Common myeloid progenitor, CD34-positive (primary cell): Measurements from ENCODE around the gene CCDC9B.

Experiments used
- CTCF ChIA-PET: fragments of 350-600 bp; sonication (Branson Sonifier 250); formaldehyde crosslinking; loops from one replicate; lab custom pipeline; 2021; ENCODE audit warnings: antibody characterized with exemption; lab: Charles Lee
- POLR2A ChIA-PET: fragments of 350-600 bp; sonication (Branson Sonifier 250); formaldehyde crosslinking; loops from one replicate; lab custom pipeline; 2021; ENCODE audit warnings: antibody characterized with exemption; lab: Charles Lee
- DNase-seq, 3 donors: peaks; one replicate each; pipeline versions ENCODE4 v3.0.0 to v3.0.0-alpha.2; 2013
- H3K27ac ChIP-seq, 2 experiments: 1 replicate in 1 of 2; 2 replicates in 1 of 2; pipeline ENCODE4 v1.7.0; 2013; ENCODE audit warnings: inconsistent platforms in 2 of 2, low read length in 2 of 2, mild to moderate bottlenecking in 2 of 2, low read depth in 1 of 2, moderate library complexity in 1 of 2; ENCODE audit not compliant: severe bottlenecking in 2 of 2, insufficient read depth in 1 of 2, poor library complexity in 1 of 2
- H3K27me3 ChIP-seq, 5 experiments: replicated peaks in 2 of 5; 1 replicate in 3 of 5; 2 replicates in 2 of 5; pipeline versions ENCODE4 v1.6.1 to v1.7.0; 2013; ENCODE audit warnings: low read length in 4 of 5, mild to moderate bottlenecking in 2 of 5, moderate library complexity in 2 of 5, inconsistent platforms in 1 of 5; ENCODE audit not compliant: insufficient read depth in 5 of 5, control insufficient read depth in 4 of 5
- H3K36me3 ChIP-seq, 4 experiments: 1 replicate in 2 of 4; 2 replicates in 2 of 4; pipeline versions ENCODE4 v1.6.1 to v1.7.0; 2013; ENCODE audit warnings: low read length in 3 of 4, control low read depth in 1 of 4, mild to moderate bottlenecking in 1 of 4; ENCODE audit not compliant: control insufficient read depth in 4 of 4, insufficient read depth in 4 of 4
- H3K4me1 ChIP-seq, 4 experiments: 1 replicate in 3 of 4; 2 replicates in 1 of 4; pipeline versions ENCODE4 v1.6.1 to v1.7.1; 2013; ENCODE audit warnings: low read length in 3 of 4, mild to moderate bottlenecking in 3 of 4, control low read depth in 1 of 4, inconsistent platforms in 1 of 4, moderate library complexity in 1 of 4; ENCODE audit not compliant: control insufficient read depth in 4 of 4, insufficient read depth in 4 of 4; ENCODE audit errors: control extremely low read depth in 1 of 4
- H3K4me3 ChIP-seq, 7 experiments: 1 replicate in 4 of 7; 2 replicates in 3 of 7; pipeline versions ENCODE4 v1.5.1 to v1.7.0; 2013; ENCODE audit warnings: mild to moderate bottlenecking in 7 of 7, low read length in 6 of 7, moderate library complexity in 6 of 7, inconsistent platforms in 2 of 7, low read depth in 2 of 7, control low read depth in 1 of 7; ENCODE audit not compliant: insufficient read depth in 4 of 7, control insufficient read depth in 1 of 7; ENCODE audit errors: extremely low read depth in 1 of 7
- H3K9me3 ChIP-seq, 5 experiments: 1 replicate in 4 of 5; 2 replicates in 1 of 5; pipeline versions ENCODE4 v1.6.1 to v1.7.1; 2013; ENCODE audit warnings: low read length in 4 of 5, mild to moderate bottlenecking in 2 of 5, inconsistent platforms in 1 of 5, low read depth in 1 of 5, moderate library complexity in 1 of 5; ENCODE audit not compliant: control insufficient read depth in 4 of 5, insufficient read depth in 2 of 5; ENCODE audit errors: control extremely low read depth in 1 of 5
- WGBS: methylation state at CpG from one replicate; pipeline ENCODE4 v1.1.5; 2013; ENCODE audit not compliant: insufficient coverage; 5-methylcytosine and 5-hydroxymethylcytosine counted together

Gene CCDC9B

DNA sequence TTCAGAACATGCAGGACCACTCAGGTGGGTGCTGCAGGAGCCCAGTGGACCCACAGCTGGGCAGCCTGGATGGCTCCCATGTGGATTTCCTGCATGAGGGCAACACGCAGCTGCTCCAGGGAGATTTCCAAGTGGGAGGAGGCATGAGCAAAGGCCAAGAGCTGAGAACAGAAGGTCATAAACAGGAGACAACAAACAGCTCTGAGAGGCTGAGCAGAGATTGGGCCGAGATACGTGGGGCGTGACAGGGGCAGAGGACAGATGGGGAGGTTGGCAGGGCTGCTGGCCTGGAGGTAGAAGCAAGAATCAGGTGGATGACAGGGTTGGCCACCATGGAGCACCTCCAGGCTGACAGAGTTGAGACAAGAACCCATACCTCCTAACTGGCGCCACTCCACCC is 13.0 kb upstream of the CCDC9B start:
- H3K4me1 ChIP-seq = peaks cover 0 to 25% (median 18%) of the 10 kb centered on the region in 4 experiments
- no peaks in the 10 kb centered on the region for H3K27me3 ChIP-seq
- CTCF ChIA-PET = interaction anchor here (0.9 to 10.9 kb wide), 11 partner anchors 12 to 79 kb away, joined by 3 to 139 read pairs (median 4); partner anchors contain the start of gene CCDC9B
- WGBS = 96% methylated on average over 4 of the region's 5 CpGs
- no peaks in the 10 kb centered on the region for H3K36me3 ChIP-seq
- POLR2A ChIA-PET = no interaction called here
- no peaks in the 10 kb centered on the region for H3K9me3 ChIP-seq
- no peak overlapping the region for H3K4me3 ChIP-seq
- H3K27ac ChIP-seq = no peak overlapping the region
- DNase-seq = no peak

DNA sequence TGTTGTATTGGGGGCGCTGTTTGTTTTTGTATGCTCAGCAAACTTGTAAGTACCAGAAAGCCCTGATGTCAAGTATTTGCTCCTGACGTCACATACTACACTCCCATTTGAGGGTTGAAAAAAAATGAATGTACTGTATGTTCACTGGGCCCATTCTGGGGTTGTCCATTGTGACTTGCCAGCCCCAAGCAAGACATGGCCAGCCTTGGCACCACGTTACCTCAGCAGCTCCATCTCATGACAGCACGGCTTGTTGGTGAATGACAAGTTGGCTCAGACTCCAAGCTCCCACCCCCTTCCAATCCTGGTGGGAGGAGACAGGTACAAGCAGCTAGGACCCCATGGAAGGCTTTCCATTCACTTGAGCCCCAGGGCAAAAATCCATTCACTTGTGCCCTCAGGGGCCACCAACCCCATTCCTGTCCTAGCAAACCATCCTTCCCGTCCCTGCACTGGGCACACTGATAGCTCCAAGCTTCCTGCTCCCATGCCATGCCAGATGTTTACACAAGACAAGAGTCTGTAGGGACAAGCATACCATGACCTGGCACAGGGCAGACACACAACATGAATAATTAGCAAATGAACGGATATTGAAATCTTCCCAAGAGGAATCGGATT is 11.7 kb upstream of the CCDC9B start:
- Histone ChIP-seq H3K27ac (no peak overlapping the region), H3K36me3 (no peaks in the 10 kb centered on the region), H3K4me3 (no peak overlapping the region), H3K27me3 (no peaks in the 10 kb centered on the region), H3K9me3 (no peaks in the 10 kb centered on the region), H3K4me1 (peaks cover 0 to 16% (median 8%) of the 10 kb centered on the region in 4 experiments)
- ChIA-PET POLR2A (no interaction called here), CTCF (interaction anchor here (0.7 to 10.9 kb wide), 12 partner anchors 11 to 73 kb away, joined by 3 to 139 read pairs (median 4); partner anchors contain the start of gene CCDC9B)
- no peak for DNase-seq
- 98% methylated on average over 5 of the region's 7 CpGs for WGBS

DNA sequence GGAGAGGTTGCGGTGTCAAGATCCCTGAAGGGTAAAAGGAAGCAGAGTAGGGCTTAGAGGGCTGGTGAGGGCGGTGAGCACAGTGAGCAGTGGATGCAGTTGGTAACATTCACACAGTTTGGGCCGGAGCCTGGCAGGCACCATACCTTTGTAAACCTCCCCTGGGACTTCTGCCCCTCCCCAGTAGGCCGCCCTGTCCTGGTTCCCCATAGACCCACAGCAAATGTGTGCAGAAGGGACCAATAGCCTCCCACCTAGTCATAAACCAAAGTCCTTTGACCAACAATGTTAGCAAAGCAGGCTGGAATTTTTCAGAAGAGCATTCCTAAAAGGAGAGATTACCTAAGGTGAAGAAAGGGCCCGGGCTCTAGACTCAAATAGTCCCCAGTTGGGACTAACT is 8.4 kb upstream of the CCDC9B start:
- WGBS = 94% methylated on average over 3 of the region's 5 CpGs
- Histone ChIP-seq H3K27ac (no peak overlapping the region), H3K9me3 (no peaks in the 10 kb centered on the region), H3K27me3 (no peaks in the 10 kb centered on the region), H3K4me1 (peaks cover 0 to 13% (median 7%) of the 10 kb centered on the region in 4 experiments), H3K4me3 (no peak overlapping the region), H3K36me3 (no peaks in the 10 kb centered on the region)
- ChIA-PET CTCF (interaction anchor here (0.8 to 26.5 kb wide), 4 partner anchors 12 to 74 kb away, joined by 3 to 1099 read pairs (median 8); partner anchors contain the start of genes INAFM2 and PLCB2), POLR2A (no interaction called here)
- DNase-seq = no peak

DNA sequence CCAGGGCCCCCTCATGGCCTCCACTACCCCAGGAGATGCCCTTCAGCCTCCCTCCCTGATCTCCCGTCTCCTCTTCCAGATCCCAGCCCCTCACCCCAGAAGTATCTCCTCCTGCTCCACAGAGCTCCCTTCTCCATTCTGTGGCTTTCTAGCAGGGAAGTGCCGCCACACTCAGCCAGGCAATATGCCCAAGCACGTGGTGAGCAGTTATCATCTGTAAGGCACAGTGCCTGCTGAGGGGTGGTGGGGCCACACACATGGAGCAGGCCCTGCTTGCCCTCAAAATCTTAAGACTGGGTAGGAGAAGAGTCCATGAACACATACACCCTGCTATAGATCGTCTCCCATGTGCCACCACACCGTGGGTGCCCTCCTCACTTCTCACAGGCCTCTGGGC is 7.7 kb upstream of the CCDC9B start:
- CTCF ChIA-PET = interaction anchor here (3.4 to 26.5 kb wide), 2 partner anchors 11 to 36 kb away, joined by 13 to 1099 read pairs; partner anchors contain the start of genes INAFM2 and PLCB2
- WGBS = 71% methylated on average over 5 of the region's 5 CpGs

DNA sequence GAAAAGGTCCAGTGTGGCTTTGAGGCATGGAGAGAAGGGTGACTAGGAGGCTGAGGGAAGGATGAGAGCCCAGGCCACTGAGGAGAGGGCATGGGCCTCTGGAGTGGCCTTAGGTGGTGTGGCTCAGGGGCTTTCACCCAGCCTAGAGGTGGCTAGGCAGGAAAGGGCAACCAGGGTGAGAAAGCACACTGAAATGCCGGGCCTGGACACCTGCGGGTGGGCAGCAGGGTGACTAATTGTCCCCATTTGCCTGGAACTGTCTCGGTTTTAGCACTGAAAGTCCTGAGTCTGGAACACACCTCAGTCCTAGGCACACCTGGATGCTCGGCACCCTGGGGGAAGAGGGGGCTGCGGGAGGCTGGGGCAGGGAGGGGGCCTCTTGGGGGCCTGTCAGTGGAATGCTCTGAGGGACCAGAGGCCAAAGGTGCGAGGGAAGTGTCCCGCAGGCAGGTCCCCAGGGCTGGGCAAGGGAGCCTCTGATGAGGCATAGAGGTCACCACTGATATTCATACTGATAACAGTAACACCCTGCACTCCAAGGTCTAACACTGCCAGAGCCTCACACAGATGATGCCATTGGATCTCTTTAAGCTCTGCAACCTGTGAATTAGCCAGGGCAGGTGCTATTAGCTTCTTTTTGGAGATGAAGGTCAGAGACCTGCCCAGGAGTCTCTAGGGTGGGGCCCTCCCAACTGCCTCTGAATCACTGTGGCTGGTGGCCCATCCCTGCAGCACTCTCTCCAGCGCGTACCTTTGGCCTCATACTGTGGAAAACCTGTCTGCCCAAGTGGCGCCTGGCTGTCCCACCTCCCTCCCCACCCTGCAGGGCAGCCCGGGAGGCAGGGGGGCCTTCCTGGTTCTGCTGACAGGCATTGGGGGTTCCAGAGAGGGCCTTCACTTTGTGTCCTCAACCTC is 7.1 kb upstream of the CCDC9B start:
- DNase-seq = no peak
- 92% methylated on average over 9 of the region's 11 CpGs for WGBS
- H3K27ac ChIP-seq = no peak overlapping the region
- H3K27me3 ChIP-seq = no peaks in the 10 kb centered on the region
- ChIA-PET CTCF (interaction anchor here (3.4 to 26.5 kb wide), 2 partner anchors 10 to 36 kb away, joined by 13 to 1099 read pairs; partner anchors contain the start of genes INAFM2 and PLCB2), POLR2A (no interaction called here)
- H3K4me3 ChIP-seq = no peak overlapping the region
- no peaks in the 10 kb centered on the region for H3K36me3 ChIP-seq
- no peaks in the 10 kb centered on the region for H3K9me3 ChIP-seq
- H3K4me1 ChIP-seq = peaks cover 0 to 26% (median 14%) of the 10 kb centered on the region in 4 experiments

More for the DNA sequence above, 7.7 kb upstream of the CCDC9B start:
- H3K4me3 ChIP-seq = no peak overlapping the region
- no peak overlapping the region for H3K27ac ChIP-seq
- H3K4me1 ChIP-seq = peaks cover 0 to 20% (median 10%) of the 10 kb centered on the region in 4 experiments
- no peaks in the 10 kb centered on the region for H3K9me3 ChIP-seq
- no peaks in the 10 kb centered on the region for H3K36me3 ChIP-seq
- POLR2A ChIA-PET = no interaction called here
- no peak for DNase-seq
- H3K27me3 ChIP-seq = no peaks in the 10 kb centered on the region

DNA sequence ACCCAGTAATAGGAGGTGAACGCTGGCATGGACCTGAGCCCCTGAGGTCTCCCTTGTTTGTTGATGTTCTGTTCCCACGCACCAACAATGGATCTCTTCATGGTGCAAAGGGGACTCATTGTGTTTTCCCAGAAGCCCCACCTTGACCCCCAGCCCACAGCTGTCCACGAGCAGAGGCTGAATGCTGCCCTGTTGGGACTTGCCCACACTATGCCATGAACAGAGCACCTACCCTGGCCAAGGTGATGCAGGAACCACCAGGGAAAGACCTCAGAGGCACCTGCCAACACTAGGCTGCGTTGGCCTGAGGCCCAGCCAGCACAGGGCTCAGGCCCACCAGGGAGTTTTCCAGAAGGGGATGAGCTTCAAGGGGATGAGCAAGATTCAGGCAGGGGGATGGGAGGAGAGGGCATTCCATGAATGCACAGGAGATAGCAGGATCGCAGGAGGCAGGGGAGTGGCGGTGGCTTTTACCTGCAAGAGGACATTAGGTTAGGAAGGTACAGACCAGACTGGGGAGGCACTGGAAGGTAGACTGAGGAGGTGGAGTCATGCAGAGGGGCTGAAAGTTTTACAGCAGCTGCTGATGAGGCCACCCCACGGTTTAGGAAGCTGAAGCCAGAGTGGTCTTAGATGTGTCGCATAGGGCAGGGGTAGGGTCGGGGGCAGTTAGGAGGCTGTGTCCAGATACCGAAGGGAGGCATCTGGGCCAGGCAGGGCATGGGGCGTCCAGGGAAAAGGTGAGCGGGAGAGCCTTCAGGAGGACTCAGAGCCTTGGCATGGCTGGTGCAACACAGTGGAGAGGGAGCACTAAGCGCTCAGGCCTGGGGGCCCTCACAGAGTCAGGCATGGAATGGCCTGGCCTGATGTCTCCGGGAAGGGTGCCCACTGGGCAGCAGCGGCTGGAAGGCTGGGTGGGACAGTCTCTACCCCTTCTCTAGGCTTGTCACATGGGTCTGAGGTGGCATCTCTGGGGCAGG is 6.1 kb upstream of the CCDC9B start:
- no peaks in the 10 kb centered on the region for H3K36me3 ChIP-seq
- no peak for DNase-seq
- no peak overlapping the region for H3K27ac ChIP-seq
- H3K4me1 ChIP-seq = peaks cover 0 to 26% (median 14%) of the 10 kb centered on the region in 4 experiments
- CTCF ChIA-PET = interaction anchor here (0.7 to 26.5 kb wide), 7 partner anchors 8 to 77 kb away, joined by 3 to 1099 read pairs (median 4); partner anchors contain the start of genes INAFM2 and PLCB2
- no peak overlapping the region for H3K4me3 ChIP-seq
- no peaks in the 10 kb centered on the region for H3K9me3 ChIP-seq
- POLR2A ChIA-PET = no interaction called here
- H3K27me3 ChIP-seq = no peaks in the 10 kb centered on the region
- WGBS = 97% methylated on average over 15 of the region's 15 CpGs
